NCI-H1105 (cell line): Measurements from ENCODE around the gene ARL11.
"Not testable (repeated sequence)": the region's sequence is repeated elsewhere in the genome, so short reads cannot be mapped to it uniquely, and the experiment has no call there.

ENCODE experiments used
- DNase-seq: peaks from one replicate; lab custom pipeline; 2025; lab: John Stamatoyannopoulos, UW

ARL11 gene

DNA sequence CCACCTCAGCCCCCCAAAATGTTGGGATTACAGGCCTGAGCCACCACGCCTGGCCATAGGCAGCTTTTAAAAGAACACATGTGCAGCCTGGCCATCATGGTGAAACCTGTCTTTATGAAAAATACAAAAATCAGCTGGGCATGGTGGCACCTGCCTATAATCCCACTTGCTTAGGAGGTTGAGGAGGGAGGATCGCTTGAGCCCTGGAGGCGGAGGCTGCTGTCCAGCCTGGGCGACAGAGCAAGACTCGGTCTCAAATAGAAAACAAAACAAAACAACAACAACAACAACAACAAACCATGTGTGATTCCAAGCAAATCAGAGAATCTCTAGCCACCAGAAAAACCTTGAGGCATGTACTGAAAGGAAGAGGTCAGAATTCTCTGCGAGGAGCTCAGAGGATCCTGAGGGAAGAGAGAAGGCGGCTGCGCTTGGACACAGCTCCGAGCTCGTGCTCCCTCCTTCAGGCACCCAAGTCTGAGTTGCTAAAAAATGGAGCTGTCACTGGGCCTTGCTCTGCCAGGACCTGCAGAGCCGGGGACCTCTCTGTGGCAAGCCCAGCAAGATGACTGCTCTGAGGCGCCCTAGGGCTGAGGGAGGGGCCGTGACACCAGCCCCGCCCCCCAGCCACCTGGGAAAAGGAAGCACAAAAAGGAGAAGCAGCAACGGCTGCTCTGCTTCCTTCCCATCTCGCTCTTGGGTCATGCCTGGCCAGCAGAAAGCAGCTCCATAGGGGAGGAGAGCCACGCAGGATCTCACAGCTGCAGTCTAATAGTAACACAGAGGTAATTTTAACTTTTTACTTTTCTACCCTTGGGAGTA is at the start of gene ARL11:
Gene ARL11 (plus strand): TSS at position 677 of the 822 bp plus-strand sequence. CDS start 1,941 bp downstream, outside the sequence.
- DNase-seq, result no peak

DNA sequence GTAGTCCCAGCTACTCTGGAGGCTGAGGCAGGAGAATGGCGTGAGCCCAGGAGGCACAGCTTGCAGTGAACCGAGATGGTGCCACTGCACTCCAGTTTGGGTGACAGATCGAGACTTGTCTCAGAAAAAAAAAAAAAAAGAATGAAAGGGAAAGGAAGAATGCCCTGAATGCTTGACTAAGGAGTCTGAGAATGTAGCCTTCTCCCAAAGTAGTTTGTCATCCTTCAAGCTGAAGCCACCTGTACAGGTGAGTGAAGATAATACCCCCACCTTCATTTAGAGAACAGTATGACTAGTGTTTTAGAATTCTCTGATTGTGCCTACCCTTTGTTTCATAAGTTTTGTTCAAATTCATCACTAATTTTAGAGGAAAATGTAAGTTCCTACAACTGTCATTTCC is 48.8 kb upstream of the ARL11 start:
- DNase-seq, result no peak

- DNase-seq, result no peak
Observed at GRCh38 chr13:49580980-49581680, 47.2 kb upstream of the ARL11 start.

DNA sequence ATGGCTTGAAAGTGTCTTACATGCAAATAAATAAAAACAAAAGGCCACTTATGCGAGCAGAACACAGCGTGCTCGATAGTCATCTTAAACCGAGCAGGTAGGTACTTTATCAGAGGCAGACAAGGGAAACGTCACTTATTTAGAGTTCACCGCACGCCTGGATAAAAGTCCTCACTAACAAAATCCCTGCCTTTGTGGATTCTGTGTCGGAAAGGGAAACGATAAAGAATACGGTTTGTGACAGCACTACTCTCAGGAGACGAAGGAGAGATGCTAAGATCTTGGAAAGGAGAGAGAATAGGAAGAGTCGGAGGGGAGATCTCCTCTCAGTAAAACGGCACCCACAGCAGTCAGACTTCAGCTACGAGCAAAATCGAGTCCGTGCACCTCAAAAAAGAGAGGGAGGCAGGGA is 43.5 kb upstream of the ARL11 start:
- no peak for DNase-seq

- peak; percentile 52 for DNase-seq
Observed at GRCh38 chr13:49585220-49586157, 42.8 kb upstream of the ARL11 start, which contains the start of gene RCBTB1. RCBTB1 (minus strand) TSS chr13:49585558; CDS start chr13:49567279, 18,279 bp downstream.

DNA sequence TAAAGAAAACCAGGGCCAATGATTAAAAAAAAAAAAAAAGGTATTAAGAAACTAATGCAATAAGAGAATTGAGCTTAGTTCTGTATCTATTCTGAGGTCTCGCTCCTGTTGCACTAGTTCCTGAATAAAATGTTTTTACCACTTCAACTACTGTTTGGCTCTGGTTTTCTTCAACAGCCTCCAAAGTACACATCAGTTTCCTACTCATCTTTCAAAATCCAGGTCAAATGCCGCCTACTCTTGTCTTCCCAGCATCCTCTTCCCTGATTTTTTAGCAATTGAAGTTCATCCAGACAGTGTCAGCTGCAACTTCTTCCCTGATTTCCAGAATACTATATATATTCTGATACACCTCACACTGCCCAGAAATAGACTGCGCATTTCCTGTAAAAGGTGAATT is 41.6 kb upstream of the ARL11 start:
- DNase-seq, result no peak

GRCh38 chr13:49587311-49587847 is 40.9 kb upstream of the ARL11 start:
- no peak for DNase-seq

DNA sequence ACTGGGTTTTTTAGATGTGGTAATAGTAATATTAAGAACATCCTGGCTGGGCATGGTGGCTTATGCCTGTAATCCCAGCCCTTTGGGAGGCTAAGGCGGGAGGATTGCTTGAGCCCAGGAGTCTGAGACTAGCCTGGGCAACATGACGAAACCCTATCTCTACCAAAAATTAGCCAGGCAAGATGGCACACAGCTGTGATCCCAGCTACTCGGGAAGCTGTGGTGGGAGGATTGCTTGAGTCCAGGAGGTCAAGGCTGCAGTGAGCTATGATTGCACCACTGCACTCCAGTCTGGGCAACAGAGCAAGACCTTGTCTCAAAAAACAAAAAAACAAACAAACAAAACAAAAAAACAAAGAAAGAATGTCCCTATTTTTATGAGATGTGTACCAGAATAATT is 37.6 kb upstream of the ARL11 start:
- not testable (repeated sequence) for DNase-seq

- DNase-seq, result not testable (repeated sequence)
Observed at GRCh38 chr13:49593876-49594275, 34.4 kb upstream of the ARL11 start.

DNA sequence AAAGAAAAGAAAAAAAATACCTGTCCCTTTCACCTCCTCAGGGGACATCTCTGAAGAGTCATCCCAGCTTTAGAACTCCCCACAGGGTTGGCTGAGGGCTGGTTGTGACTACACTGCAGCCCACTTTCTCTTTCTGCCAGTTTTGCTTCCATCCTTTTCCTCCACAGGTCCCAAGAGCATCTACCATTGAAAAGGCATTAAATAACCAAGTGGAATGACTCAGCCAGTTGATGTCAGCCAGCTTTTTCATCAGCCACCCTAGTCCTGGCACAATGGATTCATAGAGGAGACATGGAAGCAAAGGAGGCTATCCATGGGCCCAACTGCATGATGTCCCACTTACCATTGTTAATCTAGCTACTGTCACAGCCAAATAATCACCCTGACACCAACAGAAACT is 33.7 kb upstream of the ARL11 start:
- no peak for DNase-seq

DNA sequence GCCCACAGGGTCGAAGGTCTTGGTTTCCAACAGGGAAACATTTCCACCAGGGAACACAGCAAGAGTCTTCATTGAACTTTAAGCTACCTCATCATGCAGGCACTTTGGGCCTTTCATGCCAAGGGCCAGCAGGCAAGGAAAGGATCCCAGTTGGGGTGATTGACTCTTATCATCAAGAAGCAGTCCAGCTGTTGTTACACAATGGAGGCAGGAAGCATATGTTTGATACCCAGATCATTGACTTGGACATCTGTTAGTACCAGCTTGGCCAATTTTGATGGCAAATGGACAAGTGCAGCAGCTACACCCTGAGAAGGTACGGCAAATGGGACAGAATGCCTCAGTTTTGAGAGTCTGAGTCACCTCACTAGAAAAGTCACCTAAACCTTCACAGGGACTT is 32.1 kb upstream of the ARL11 start:
- no peak for DNase-seq

DNA sequence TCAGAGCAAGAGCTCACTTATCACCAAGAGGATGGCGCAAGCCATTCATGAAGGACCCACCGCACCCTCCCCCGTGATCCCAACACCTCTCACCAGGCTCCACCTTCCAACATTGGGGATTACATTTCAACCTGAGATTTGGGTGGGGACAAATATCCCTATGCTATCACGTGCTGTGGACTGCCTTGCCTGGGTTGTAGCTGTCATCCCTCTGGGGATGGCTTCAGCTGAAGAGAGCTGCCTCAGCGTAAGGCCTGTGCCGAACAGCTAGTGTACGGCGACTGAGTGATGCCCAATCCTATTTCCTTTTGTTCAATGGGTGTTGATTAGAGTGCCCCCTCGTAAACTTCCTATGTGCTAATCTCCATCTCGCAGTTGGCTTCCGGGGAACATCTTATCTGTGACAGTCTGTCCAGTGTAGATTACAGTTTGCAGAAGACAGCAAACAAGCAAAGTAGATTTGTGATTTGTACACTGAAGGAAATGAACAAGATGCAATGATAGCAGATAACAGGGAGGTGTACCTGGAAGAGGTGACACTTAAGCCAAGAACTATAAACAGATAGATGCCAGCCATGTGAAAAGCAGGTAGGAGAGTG is 31.2 kb upstream of the ARL11 start:
- no peak for DNase-seq

- DNase-seq, result no peak
Observed at GRCh38 chr13:49602005-49602404, 26.3 kb upstream of the ARL11 start.

GRCh38 chr13:49602615-49603014 is 25.7 kb upstream of the ARL11 start:
- DNase-seq, result not testable (repeated sequence)

GRCh38 chr13:49604570-49604969 is 23.7 kb upstream of the ARL11 start:
- DNase-seq, result no peak

GRCh38 chr13:49606747-49607648 is 21.3 kb upstream of the ARL11 start:
- peak; percentile 49 for DNase-seq

GRCh38 chr13:49607761-49608160 is 20.5 kb upstream of the ARL11 start:
- DNase-seq, result no peak

GRCh38 chr13:49608651-49609331 is 19.5 kb upstream of the ARL11 start:
- DNase-seq, result no peak

GRCh38 chr13:49610176-49610575 is 18.1 kb upstream of the ARL11 start:
- DNase-seq, result peak; percentile 86

DNA sequence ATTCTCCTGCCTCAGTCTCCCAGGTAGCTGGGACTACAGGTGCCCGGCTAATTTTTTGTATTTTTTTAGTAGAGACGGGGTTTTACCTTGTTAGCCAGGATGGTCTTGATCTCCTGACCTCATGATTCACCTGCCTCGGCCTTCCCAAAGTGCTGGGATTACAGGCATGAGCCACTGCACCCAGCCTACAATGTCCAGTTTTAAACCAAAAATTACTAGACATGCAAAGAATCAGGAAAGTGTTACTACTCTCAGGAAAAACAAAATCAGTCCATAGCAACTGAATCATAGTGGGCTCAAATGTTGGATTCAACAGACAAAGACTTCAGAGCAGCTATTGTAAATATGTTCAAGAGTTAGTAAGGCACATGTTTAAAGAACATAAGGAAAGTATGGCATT is 16.3 kb upstream of the ARL11 start:
- not testable (repeated sequence) for DNase-seq
